GM19351 (cell line): ENCODE results near the gene MRPL20.
"Not testable (repeated sequence)": the region's sequence is repeated elsewhere in the genome, so short reads cannot be mapped to it uniquely, and the experiment has no call there.

ENCODE experiments used
- ATAC-seq: cut with Tn5 transposase; IDR thresholded peaks from one replicate; pipeline ENCODE4 v1.9.1; 2021; ENCODE audit warnings: mild to moderate bottlenecking, moderate library complexity; ENCODE audit not compliant: unreplicated experiment

MRPL20 gene

GRCh38 chr1:1437904-1438376, 30.8 kb upstream of the MRPL20 start:
- ATAC-seq, result no peak

GRCh38 chr1:1437033-1437903, 30.2 kb upstream of the MRPL20 start:
- ATAC-seq, result no peak

GRCh38 chr1:1436630-1437032, 29.5 kb upstream of the MRPL20 start:
- no peak for ATAC-seq

- no peak for ATAC-seq
These were observed 29.0 kb upstream of the MRPL20 start for GRCh38 chr1:1435911-1436629.

- peak; percentile 50 for ATAC-seq
These were observed 28.2 kb upstream of the MRPL20 start, which contains the start of gene VWA1 for GRCh38 chr1:1435106-1435903. TSS of gene VWA1 (plus strand) at chr1:1435690. CDS start at chr1:1435749, 59 bp downstream.

GRCh38 chr1:1434824-1435105, 27.7 kb upstream of the MRPL20 start:
- no peak for ATAC-seq

GRCh38 chr1:1434131-1434823, 27.2 kb upstream of the MRPL20 start:
- no peak for ATAC-seq

GRCh38 chr1:1433804-1434130, 26.7 kb upstream of the MRPL20 start:
- no peak for ATAC-seq

- ATAC-seq, result no peak
These were observed 26.1 kb upstream of the MRPL20 start for GRCh38 chr1:1432951-1433803.

GRCh38 chr1:1432274-1432950, 25.3 kb upstream of the MRPL20 start:
- no peak for ATAC-seq

GRCh38 chr1:1431845-1432273, 24.8 kb upstream of the MRPL20 start:
- no peak for ATAC-seq

GRCh38 chr1:1430992-1431844, 24.1 kb upstream of the MRPL20 start:
- ATAC-seq, result no peak

GRCh38 chr1:1430114-1430982, 23.3 kb upstream of the MRPL20 start:
- no peak for ATAC-seq

- ATAC-seq, result no peak
These were observed 22.6 kb upstream of the MRPL20 start for GRCh38 chr1:1429671-1430073.

GRCh38 chr1:1428967-1429366, 21.9 kb upstream of the MRPL20 start:
- ATAC-seq, result not testable (repeated sequence)

- no peak for ATAC-seq
These were observed 21.1 kb upstream of the MRPL20 start for GRCh38 chr1:1428174-1428573.

GRCh38 chr1:1427820-1428148, 20.7 kb upstream of the MRPL20 start:
- no peak for ATAC-seq
